Uterus (tissue), 2 donors: ENCODE measurements around the gene PLEKHG4B.

Experiments
- CTCF ChIP-seq, 4 experiments: fragments of 200-600 bp in 2 of 4; fragments of 450-650 bp in 2 of 4; sonication (generic) in 2 of 4; IDR thresholded peaks; one replicate each; pipeline ENCODE4 v1.5.1; 2016 to 2019; ENCODE audit warnings: antibody characterized with exemption in 4 of 4, mild to moderate bottlenecking in 2 of 4, moderate library complexity in 1 of 4
- POLR2A ChIP-seq, 2 donors: fragments of 450-650 bp; IDR thresholded peaks; one replicate each; pipeline ENCODE4 v1.6.1; 2016; ENCODE audit warnings: antibody characterized with exemption in 2 of 2, mild to moderate bottlenecking in 1 of 2, moderate library complexity in 1 of 2

- no peak for TF ChIP-seq CTCF (IDR thresholded peaks at IDR 0.05)
- no peak for TF ChIP-seq POLR2A (IDR thresholded peaks at IDR 0.05)
Measured at GRCh38 chr5:189976-190365, 98.0 kb downstream of the PLEKHG4B start.
